GM21360 (cell line): ENCODE data around the gene GADD45GIP1.

ENCODE experiments used
- ATAC-seq: cut with Tn5 transposase; IDR thresholded peaks from one replicate; pipeline ENCODE4 v1.9.1; 2021; ENCODE audit warnings: mild to moderate bottlenecking, moderate library complexity; ENCODE audit not compliant: unreplicated experiment

GADD45GIP1 gene

DNA sequence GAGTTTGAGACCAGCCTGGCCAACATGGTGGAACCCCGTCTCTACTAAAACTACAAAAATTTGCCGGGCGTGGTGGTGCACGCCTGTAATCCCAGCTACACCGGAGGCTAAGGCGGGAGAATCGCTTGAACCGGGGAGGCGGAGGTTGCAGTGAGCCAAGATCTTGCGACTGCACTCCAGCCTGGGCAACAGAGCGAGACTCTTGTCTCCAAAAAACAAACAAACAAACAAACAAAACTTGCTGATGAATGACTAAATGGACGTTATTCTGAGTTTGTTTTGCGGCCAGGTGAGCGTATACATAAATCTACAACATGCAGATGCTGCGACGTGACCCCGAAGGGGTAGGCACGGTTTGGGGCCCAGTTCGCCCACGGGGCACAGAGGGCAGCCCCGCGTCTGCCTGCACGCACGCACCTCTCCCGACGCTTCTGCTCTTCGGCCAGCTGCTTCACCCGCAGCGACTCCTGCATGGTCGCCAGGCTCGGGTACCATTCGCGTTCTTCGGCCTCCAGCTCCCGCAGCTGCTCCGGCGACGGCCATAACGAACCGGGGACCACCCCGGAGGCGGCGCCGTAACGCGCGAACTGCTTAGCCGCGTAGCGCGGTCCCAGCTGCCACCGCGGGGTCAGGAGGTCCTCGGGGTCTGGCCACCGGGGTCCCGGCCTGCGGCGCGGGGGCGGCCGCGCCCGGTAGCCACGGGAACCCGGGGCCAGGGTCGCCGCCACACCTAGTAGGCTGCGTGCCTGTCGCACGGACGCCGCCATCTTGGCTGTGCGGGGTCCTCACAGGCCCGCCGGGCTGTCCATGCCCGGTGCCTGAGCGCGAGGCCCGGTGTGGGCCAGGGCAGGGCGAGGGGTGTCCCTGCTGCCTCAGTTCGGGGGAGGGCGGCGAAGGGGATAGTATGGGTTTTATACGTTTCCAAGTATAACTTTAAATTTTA lies at the start of gene GADD45GIP1:
TSS of gene GADD45GIP1 (minus strand) at position 778 of the 943 bp plus-strand sequence. CDS start at position 767, 11 bp downstream.
- peak; percentile 50 for ATAC-seq

DNA sequence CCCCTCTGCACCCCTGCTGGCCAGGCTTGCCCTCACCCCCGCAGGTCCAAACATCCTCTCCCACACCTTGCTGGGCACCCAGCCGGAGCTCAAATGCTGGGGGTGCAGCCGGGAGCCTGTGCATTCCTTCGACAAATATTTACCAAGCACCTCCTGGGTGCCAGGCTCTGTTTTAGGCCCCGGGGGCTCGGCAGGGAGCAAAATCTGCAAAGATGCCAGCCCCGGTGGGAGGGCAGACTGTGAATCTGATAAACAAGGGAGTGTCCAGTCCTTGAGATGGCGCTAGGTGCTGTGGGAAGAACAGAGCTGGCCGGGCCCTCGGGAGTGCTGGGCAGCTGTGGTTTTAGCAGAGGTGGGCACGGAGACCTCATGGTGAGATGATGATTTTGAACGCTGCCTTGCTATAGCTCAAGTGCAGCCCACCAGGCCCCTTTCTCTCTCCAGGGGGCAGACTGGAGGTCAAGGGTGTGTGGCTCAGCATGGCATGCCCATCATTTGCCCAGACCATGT lies 48.9 kb upstream of the GADD45GIP1 start:
- ATAC-seq = no peak

DNA sequence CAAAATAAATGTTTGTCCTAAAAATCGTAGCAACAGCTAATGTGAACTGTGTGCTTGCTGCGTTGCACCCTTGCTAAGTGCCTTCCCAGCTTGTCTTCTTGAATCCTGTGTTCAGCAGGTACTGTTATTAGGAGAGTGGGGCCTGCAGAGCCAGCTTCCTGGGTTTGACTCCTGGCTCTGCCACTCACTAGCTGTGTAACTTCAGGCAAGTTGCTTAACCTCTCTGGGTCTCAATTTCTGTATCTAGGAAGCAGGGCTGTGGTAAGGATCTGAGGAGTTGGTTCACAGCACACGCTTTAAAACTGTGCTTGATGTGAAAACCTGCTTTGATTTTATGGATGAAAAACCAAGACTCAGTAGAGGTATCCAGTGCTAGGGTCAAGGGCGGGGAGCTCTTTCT lies 48.2 kb upstream of the GADD45GIP1 start:
- no peak for ATAC-seq

DNA sequence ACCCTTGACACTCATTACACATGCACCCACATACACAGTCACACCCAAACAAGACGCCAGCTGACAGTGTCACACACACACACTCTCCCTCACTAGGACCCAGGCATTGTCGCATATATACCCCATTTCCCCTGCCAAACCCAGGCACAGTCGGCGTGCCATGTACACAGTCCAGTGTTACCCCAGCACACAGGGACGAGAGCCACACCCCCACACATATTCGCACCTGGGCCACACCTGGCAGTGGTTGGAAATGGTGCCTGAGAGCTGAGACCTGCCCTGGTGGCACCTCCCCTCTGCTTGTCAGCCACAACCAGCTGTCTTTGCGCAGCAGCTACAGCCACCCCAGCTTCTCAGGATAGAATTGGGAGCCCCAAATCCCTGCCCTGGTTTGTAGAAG lies 47.2 kb upstream of the GADD45GIP1 start:
- ATAC-seq = no peak

DNA sequence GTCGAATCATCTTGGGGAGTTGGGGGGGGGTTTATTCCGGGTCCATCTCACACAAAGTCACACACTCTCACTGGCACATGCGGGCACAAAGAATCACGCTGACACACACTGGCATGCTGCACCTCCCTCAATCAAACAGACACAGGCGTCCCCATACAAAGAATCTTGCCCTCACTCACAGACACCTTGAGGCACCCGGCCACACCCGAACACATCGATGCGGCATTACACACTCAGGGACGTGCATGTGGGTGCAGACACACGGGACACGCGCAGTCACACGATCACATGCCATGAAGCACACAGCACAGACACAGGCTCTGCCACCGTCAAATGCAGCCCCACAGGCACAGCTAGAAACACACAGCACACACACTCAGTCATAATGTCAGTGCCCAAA lies 46.1 kb upstream of the GADD45GIP1 start:
- no peak for ATAC-seq

DNA sequence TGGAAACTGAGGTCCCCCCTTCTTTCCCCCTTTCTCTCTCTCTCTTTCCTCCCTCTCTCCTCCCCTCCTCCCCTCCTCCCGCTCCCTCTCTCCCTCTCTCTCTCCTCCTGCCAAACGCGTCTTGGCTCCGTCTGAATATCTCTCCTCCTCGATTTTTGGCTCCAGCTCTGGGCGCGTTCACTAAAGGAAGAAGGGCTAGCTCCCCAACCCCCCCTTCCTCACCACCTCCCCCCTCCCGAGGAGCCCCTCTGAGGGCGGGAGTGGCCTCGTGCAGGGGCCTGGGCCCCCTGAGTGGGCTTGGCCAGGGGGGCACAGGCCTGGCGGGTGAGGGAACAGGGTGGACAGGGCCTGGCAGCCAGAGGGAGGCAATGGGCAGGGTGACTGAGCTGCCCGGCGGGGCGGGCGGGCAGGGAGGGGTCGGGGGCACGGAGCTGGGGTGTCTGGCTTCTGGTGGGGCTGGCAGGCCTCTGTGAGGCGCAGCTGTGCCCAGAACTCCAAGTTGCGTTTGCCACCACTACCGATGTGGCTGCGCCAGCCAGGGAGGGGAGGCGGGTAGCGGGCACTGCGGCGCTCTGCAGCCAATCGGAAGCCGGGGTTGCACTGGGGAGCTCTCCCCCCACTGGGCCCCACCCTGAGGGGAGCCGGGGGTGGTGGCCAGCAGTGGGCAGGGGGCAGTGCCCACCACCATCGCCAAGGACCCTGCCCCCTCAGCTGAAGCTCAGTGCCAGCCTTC lies 45.3 kb upstream of the GADD45GIP1 start:
- ATAC-seq = no peak

DNA sequence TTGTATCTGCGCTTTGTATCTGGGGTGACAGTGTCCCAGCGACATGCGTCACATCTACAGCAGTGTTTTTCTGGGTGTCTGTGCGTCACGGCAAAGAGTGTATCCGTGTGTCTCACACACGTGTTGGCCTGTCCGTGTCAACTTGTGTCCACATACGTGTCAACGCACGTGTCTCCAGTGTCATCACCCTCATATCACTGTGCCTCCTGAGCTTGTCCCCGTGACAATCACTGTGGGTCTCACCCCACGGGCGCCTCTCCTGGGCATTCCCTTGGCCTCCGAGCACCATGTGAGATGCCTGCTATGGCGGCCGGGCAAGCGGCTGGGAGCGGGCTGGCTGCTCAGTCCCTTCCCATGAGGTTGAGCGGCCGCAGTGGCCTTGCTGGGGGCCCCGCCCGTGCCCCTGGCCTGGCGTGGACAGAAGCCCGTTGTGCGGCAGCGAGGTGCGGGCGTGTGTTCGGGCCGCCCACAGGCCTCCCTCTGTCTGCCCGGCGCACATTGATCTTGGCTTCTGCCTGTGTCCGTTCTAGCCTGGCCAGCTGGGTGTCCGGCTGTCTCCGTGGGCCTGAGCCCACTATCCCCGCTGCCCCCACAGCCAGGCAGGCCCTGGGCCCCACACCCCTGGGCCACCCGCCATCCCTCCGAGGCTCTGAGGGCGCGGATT lies 44.6 kb upstream of the GADD45GIP1 start:
- ATAC-seq = no peak

DNA sequence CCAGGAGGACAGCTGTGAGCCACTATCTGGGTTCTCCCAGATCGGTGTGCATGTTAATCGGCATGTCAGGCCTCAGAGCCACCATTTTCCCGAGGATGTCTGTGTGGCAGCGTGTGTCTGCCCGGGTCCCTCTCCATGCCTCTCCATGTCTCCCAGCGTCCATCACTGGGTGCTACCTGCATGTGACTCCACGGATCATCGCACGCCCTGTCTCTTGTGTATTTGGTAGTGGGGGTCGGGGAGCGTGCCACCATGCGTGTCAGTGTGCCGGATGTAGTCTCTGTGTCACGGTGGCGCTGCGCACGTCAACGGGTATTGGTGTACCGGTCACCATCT lies 44.1 kb upstream of the GADD45GIP1 start:
- ATAC-seq = no peak

DNA sequence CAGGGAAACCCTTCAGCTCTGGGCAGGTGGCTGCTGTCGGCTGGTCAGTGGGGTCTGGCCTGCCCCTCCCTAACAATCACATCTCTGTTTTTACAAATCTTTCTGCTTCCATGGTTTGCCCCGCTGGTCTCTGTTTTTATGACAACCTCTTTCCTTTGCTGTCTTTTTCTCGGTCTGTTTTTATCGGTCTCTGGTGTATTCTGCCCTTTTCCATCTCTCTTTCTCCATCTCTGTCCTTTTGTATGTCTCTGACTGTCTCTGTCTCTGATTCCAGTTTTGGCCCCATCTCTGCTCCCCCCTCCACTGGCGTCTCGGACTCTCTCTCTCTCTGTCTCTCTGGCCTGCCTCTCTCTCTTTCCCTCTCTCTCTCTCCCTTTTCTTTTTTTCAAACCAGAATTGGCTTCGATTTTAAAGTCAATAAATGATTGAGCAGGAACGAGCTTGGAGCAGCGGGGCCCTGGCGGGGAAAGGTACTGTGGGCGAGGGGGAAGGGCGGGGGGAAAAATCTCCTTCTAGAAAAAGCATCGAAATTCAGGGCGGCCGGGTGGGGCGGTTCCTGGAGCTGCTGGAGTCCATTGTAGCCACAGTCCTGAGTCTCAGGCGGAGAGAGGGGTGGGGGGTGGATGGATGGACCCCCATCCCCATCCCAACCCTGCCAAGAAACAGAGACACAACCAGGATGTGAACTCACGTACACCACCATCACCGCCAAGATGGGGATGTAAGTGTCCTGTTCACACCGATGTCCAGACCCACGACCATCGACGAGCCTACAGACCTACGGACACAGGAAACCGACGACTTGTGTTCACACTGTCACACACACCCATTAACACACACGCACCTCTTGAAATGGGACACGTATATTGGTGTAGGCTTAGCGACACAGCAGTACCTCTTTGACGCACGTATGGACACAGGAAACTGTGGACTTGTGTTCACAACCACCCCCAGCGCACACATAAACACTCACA lies 41.2 kb upstream of the GADD45GIP1 start:
- ATAC-seq = no peak

DNA sequence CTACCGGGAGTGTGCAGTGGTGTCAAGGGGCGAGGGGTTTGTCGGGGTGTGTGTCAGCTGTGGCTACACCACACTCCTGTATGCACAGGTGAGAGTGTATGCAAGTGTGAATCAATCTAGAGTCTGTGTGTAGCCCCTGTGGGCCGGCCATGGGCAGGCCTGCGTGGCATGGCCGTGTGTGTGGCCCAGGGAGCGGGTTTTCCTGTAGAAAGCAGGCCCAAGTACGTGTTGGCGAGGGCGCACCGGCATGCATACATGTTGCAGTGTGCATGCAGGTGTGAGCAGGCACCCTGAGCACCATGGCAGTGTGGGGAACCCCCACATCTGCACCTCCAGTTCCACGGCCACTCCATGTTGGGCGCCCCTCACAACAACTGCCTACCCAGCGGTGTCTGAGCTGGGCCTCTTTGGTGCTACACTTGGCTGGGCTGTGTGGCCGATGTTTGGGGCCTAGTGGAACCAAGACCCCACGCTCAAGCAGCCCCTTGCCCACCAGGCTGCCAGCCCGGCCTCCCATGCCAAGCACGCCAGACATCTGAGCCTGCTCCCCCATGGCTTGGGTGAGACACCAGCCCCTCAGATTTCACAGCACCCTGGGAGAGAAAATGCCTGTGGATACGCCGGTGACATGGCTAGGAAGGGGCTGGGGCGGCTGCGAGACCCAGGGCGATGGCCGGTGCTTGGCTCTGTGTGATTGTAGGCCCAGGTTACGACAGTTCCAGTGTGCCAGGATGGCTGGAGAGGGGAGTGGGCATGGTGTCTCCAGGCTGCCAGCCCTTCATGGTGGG lies 40.4 kb upstream of the GADD45GIP1 start:
- no peak for ATAC-seq

DNA sequence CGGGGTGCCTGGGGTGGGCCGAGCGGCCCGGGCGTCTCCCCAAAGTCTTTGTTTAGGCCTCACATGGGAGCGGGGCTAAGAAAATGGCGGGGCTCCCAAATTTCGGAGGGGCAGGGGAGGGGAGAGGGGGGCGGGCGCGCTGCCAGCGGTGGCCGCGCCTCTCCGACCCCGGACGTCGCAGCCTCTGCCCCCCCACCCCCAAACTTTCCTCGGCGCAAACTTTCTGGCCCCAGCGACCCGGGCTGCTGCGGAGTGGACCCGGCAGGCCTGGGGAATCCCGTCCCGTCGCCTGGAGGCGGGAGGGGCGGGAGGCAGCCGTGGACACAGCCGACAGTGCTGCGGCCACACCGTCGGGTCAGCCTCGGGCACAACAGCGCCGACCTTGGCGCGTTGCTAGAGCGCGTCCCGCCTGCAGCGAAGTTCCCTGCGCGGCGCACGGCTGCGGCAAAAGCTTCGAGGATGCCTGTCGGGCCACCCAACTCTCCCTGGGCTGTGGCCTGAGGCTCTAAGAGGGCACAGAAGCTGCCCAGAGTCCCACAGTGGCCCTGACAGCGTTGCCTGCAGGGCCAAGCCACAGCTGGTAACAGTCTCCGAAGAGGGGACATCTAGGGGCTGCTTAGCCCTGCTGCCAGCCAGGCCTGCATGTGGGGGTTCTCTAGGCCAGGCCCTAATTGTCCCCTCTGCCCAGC lies 39.5 kb upstream of the GADD45GIP1 start:
- ATAC-seq = no peak

DNA sequence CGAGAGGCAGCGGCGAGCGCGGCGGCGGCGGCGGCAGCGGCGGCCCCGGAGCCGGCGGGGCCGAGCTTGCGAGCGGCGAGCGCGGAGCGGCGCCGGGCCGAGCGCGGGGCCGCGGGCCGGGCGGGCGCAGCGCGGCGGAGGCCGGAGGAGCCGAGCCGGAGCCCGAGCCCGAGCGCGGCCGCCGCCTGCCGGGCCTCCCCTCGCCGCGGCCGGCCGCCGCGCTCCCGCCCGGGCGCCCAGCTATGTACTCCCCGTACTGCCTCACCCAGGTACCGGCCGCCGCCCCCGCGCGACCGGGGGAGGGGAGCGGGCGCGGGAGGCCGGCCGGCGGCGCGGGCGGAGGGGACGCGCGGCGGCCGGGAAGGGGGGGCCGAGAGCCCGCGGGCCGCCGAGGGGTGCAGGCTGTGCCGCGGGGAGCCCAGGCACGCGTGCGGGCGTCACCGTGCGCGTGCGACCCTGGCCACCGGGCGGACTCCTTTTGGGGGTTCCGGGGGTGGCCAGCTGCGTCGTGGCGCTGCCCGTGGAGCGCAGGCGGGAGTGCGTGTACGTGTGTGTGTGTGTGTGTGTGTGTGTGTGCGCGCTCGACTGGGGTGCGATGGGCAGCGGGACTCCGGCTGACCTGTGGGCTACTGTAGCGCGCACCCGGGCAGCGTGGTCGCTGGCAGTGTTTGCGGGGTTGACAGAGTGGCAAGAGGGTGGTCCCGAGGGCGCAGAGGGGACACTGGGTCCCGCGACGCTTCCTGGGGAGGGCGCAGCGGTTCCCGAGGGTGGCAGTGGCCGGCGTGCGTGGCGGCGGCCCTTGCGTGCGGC lies 38.8 kb upstream of the GADD45GIP1 start:
- no peak for ATAC-seq

DNA sequence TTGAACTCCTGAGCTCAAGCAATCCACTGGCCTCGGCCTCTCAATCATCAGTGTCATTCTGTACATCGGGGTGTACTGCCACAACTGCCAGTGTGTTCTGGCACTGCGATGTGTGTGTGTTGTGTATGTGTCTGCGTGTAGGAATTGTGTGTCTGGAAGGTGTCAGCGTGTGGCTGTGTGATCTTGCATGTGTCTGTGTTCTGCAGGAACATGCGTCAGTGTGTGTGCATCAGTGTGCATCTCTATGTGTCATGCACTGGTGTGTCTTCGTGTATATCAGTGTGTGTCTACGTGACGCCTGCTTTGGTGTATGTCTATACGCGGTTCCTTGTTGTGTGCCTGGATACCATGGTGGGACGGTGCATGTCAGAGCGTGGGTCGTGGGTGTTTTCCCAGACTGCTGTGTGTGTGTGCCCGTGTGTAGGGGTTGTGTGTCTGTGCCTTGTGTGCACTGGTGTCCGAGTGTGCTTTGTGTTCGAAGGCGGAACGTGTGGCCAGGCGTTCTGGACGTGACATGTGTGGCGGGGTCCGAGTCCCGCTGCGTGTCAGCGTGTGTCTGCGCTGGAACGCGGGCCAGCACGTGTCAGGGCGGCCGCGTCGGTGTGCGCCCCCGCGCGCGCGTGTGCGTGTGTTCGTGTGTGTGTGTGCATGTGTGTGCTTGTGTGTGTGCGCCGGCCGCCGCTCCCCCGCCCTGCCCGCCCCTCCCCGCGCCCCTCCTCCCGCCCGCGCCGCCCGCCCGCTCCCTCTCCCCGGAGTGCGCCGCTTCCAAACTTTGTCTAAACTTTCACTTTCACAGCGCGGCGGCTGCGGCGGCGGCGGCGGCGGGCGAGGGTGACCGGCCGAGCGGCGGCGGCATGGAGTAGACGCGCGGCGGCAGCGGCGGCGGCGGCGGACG lies 37.9 kb upstream of the GADD45GIP1 start, which contains the start of gene NFIX:
TSS of gene NFIX (plus strand) at position 775 of the 895 bp plus-strand sequence. CDS start 363 bp downstream, outside the sequence.
- no peak for ATAC-seq

DNA sequence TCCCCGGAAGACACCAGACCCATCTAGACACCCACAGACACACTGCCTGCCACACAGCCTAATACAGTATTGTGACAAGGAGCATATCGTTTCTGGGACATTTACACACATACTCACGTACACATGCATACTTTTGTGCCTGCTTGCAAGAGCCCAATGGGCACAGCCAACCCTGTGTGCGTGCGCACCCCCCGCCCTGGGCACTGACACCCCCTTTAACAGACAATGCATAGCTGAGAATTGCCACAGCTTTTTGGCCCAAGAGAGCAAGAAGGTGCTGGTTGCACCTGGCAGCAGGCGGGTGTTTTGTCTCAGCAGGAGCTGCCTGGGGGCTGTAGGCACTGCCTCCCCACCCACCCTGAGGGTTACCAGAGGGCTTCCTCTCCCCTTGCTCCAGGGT lies 36.5 kb upstream of the GADD45GIP1 start:
- ATAC-seq = no peak

DNA sequence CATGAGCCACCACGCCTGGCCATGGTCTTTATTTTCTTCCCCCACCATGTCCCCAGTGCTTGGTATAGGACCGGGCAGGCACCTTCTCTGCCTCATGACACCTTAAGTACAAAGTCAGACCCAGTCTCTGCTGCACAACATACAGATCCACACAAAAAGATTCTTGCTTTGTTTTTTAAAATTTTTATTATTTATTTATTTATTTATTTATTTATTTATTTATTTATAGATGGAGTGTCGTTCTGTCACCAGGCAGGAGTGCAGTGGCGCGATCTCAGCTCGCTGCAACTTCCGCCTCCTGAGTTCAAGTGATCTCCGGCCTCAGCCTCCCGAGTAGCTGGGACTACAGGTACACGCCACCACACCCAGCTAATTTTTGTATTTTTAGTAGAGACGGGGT lies 35.7 kb upstream of the GADD45GIP1 start:
- ATAC-seq = no peak

DNA sequence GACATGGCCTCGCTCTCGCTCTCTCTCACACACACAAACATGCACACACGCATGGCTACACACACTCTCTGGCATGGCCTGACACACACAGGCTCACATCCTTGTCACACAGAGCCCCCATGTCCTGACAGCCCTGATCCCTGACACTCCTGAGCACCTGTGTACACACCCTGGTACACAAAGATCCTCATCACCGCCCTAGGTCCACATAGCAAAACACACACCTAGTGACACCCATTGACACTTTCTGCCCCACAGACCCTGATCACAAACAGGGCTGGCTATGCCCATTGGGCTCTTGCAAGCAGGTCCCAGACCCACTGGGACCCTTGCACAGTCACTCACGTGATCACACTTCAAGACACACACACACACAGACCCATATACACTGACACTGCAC lies 34.3 kb upstream of the GADD45GIP1 start:
- ATAC-seq = no peak

DNA sequence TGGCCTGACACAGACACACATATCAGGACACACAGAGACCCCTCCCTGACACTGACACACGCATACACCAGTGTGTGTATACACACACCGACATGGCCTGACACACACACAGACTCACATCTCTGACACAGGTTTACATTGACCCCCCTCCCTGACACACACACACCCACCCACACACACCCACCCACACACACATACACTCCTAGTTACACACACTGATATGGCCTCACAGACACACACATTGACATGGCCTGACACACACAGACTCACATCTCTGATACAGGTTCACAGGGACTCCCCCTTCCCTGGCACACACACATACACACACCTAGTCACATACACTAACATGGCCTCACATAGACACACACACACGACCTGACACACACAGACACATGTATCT lies 33.8 kb upstream of the GADD45GIP1 start:
- ATAC-seq = no peak
